Ascending aorta (tissue), 2 donors: ENCODE results near the gene SFXN2. TPM values are rescaled to one million over a fixed set of nuclear protein-coding genes. Genes with fewer than 3 reads are reported as not detected.

Experiments used
- DNase-seq, 2 donors: peaks; one replicate each; pipeline ENCODE4 v3.0.0-alpha.2; 2019; ENCODE audit warnings: low spot score in 2 of 2
- H3K27ac ChIP-seq, 2 donors: fragments of 200-600 bp; sonication (generic); one replicate each; pipeline ENCODE4 v1.5.1; 2016 to 2017; ENCODE audit warnings: mild to moderate bottlenecking in 1 of 2
- H3K27me3 ChIP-seq: fragments of 200-600 bp; sonication (generic); one replicate; pipeline ENCODE4 v1.5.1; 2017
- H3K36me3 ChIP-seq, 2 donors: fragments of 200-600 bp; sonication (generic); one replicate each; pipeline ENCODE4 v1.5.1; 2016
- H3K4me1 ChIP-seq, 2 donors: fragments of 200-600 bp; sonication (generic); one replicate each; pipeline ENCODE4 v1.5.1; 2016 to 2017; ENCODE audit warnings: mild to moderate bottlenecking in 1 of 2
- H3K4me3 ChIP-seq, 2 donors: fragments of 200-600 bp; sonication (generic); one replicate each; pipeline ENCODE4 v1.5.1; 2016 to 2017; ENCODE audit warnings: mild to moderate bottlenecking in 1 of 2
- H3K9me3 ChIP-seq, 2 donors: fragments of 200-600 bp; sonication (generic); one replicate each; pipeline ENCODE4 v1.5.1; 2016
- CTCF ChIP-seq, 3 experiments: fragments of 200-600 bp in 2 of 3; fragments of 450-650 bp in 1 of 3; sonication (generic) in 2 of 3; IDR thresholded peaks; one replicate each; pipeline ENCODE4 v1.5.1; 2016 to 2019; ENCODE audit warnings: antibody characterized with exemption in 3 of 3, mild to moderate bottlenecking in 1 of 3, moderate library complexity in 1 of 3
- intact Hi-C: fragments of 100-400 bp; cut with DNase I; formaldehyde crosslinking; loops from one replicate; pipeline ENCODE4 v1.15.1; 2023
- total RNA-seq: library from RNA; depleted of rRNA; stranded (reverse); fragments of >200 nt; gene quantifications from one replicate; pipeline ENCODE4 v1.1.0, GENCODE V29; 2016

The SFXN2 gene
- total RNA-seq, 1 donor from 2014 or later = 2.1 TPM

GRCh38 chr10:102727037-102727818 is 12.8 kb downstream of the SFXN2 start:
- intact Hi-C loops = loop anchor here (5.0 kb wide), 1 partner anchor 345 kb away; no protein-coding TSS in a partner anchor
- Histone ChIP-seq H3K9me3 (no peaks in the 10 kb centered on the region), H3K4me3 (no peak overlapping the region), H3K36me3 (no peaks in the 10 kb centered on the region), H3K4me1 (peaks cover 0 to 7% of the 10 kb centered on the region in 2 donors), H3K27me3 (no peaks in the 10 kb centered on the region), H3K27ac (no peak overlapping the region)
- no peak for TF ChIP-seq CTCF (IDR thresholded peaks at IDR 0.05)
- no peak for DNase-seq

- Histone ChIP-seq H3K4me1 (peaks cover 0 to 7% of the 10 kb centered on the region in 2 donors), H3K9me3 (no peaks in the 10 kb centered on the region), H3K27ac (no peak overlapping the region), H3K4me3 (no peak overlapping the region), H3K27me3 (no peaks in the 10 kb centered on the region), H3K36me3 (peaks cover 0 to 5% of the 10 kb centered on the region in 2 donors)
- DNase-seq = peak; percentile 48 to 93
- peak; percentile 92 to 94 (median 92) for TF ChIP-seq CTCF (IDR thresholded peaks at IDR 0.05)
- intact Hi-C loops = loop anchor here (1.0 to 5.0 kb wide), 3 partner anchors 106 to 343 kb away; no protein-coding TSS in a partner anchor
These were observed 14.9 kb downstream of the SFXN2 start for GRCh38 chr10:102729029-102730026.

- Histone ChIP-seq H3K27ac (no peak overlapping the region), H3K4me3 (no peak overlapping the region), H3K27me3 (no peaks in the 10 kb centered on the region), H3K9me3 (no peaks in the 10 kb centered on the region), H3K4me1 (peaks cover 0 to 7% of the 10 kb centered on the region in 2 donors), H3K36me3 (peaks cover 0 to 5% of the 10 kb centered on the region in 2 donors)
- intact Hi-C loops = no loop called here
- no peak for TF ChIP-seq CTCF (IDR thresholded peaks at IDR 0.05)
- DNase-seq = no peak
These were observed 16.9 kb downstream of the SFXN2 start for GRCh38 chr10:102731222-102731800.

- no peak overlapping the region for H3K27ac ChIP-seq
- H3K9me3 ChIP-seq = no peaks in the 10 kb centered on the region
- no peaks in the 10 kb centered on the region for H3K27me3 ChIP-seq
- no peak for TF ChIP-seq CTCF (IDR thresholded peaks at IDR 0.05)
- intact Hi-C loops = no loop called here
- no peak overlapping the region for H3K4me3 ChIP-seq
- peaks cover 0 to 7% of the 10 kb centered on the region in 2 donors for H3K4me1 ChIP-seq
- H3K36me3 ChIP-seq = peaks cover 0 to 5% of the 10 kb centered on the region in 2 donors
- no peak for DNase-seq
These were observed 18.2 kb downstream of the SFXN2 start for GRCh38 chr10:102732661-102733060.

GRCh38 chr10:102735065-102735562 is 20.7 kb downstream of the SFXN2 start:
- DNase-seq = no peak
- Histone ChIP-seq H3K4me1 (peaks cover under 1 to 8% of the 10 kb centered on the region in 2 donors), H3K36me3 (peaks cover 0 to 5% of the 10 kb centered on the region in 2 donors), H3K4me3 (no peak overlapping the region), H3K9me3 (no peaks in the 10 kb centered on the region), H3K27ac (no peak overlapping the region), H3K27me3 (no peaks in the 10 kb centered on the region)
- TF ChIP-seq CTCF (IDR thresholded peaks at IDR 0.05) = no peak
- intact Hi-C loops = no loop called here
